ENCODE results near the gene ZIC1.

The ZIC1 gene

DNA sequence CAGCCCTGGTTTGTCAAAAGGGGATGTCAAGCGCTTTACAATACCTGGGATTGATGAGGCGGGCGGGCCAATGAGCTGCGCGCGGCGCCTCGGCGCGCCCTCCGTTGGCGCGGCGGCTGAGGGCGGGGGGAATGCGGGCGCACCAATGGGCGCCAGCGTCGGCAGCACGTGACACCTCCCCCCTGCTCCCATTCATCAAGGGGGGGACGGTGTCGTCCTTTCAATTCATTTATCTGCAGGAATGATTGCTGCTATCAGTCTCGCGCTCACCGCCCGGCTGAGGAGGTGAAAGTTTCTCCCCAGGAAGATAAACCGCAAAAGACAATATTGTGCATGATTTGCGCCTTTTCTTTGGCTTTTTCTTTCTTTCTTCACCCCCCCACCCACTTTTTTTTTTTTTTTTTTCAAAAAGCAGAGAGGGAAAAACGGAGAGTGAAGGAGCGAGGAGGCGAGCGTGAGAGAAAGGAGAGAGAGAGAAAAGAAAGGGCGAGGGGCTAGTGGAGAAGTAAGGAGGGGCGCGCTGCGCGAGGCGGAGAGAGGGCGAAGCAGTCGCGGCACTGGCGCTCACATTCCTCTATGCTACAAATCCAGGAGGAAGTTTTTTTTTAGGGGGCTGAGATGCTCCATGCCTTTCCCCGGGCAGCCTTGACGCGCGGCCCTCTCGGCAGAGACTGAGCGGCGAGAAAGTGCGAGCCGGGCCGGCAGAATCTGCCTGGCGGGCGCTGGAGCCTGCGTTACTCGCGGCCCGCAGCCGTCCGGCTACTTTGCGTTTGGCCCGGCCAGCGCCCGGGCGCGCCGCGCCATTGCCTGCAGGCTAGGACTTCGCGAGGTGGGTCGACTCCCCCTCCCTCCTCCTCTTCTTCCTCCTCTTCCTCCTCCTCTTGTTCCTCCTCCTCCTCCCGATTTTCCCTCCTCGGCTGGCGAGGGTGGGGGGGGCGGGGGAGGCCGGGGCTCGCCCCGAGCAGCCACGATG is at the start of gene ZIC1:
ZIC1 (plus strand) TSS at position 223 of the 973 bp plus-strand sequence; CDS start at position 971, 748 bp downstream.
- TF ChIP-seq, protein P1, sequence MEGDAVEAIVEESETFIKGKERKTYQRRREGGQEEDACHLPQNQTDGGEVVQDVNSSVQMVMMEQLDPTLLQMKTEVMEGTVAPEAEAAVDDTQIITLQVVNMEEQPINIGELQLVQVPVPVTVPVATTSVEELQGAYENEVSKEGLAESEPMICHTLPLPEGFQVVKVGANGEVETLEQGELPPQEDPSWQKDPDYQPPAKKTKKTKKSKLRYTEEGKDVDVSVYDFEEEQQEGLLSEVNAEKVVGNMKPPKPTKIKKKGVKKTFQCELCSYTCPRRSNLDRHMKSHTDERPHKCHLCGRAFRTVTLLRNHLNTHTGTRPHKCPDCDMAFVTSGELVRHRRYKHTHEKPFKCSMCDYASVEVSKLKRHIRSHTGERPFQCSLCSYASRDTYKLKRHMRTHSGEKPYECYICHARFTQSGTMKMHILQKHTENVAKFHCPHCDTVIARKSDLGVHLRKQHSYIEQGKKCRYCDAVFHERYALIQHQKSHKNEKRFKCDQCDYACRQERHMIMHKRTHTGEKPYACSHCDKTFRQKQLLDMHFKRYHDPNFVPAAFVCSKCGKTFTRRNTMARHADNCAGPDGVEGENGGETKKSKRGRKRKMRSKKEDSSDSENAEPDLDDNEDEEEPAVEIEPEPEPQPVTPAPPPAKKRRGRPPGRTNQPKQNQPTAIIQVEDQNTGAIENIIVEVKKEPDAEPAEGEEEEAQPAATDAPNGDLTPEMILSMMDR (IDR thresholded peaks at IDR 0.05; ENCODE audit: low read depth, low read length): no peak
- H3K4me3 ChIP-seq (ENCODE audit: low read depth, low read length): no peak within 1 kb of the TSS

DNA sequence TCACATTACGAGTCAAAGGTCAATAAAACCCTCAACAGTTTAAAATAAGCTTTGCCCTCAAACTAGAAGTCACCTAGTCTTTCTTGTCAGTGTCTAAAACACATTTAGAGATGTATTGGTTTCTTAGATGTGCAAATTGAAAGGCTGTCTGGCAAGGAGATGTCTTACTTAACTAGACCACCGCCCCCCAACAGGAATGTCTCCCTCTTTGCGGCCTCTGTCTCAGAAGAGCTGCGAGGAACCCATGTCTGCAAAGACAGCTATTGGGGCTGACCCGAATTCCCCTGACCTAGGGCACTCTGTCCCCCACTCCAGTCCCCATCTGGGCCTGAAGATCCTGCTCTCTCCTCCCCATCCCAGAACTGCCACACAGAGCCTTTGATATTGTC is 49.1 kb upstream of the ZIC1 start:
- TF ChIP-seq, protein P1 (IDR thresholded peaks at IDR 0.05; ENCODE audit: low read depth, low read length): no peak
- no peak overlapping the region for H3K4me3 ChIP-seq (ENCODE audit: low read depth, low read length)

DNA sequence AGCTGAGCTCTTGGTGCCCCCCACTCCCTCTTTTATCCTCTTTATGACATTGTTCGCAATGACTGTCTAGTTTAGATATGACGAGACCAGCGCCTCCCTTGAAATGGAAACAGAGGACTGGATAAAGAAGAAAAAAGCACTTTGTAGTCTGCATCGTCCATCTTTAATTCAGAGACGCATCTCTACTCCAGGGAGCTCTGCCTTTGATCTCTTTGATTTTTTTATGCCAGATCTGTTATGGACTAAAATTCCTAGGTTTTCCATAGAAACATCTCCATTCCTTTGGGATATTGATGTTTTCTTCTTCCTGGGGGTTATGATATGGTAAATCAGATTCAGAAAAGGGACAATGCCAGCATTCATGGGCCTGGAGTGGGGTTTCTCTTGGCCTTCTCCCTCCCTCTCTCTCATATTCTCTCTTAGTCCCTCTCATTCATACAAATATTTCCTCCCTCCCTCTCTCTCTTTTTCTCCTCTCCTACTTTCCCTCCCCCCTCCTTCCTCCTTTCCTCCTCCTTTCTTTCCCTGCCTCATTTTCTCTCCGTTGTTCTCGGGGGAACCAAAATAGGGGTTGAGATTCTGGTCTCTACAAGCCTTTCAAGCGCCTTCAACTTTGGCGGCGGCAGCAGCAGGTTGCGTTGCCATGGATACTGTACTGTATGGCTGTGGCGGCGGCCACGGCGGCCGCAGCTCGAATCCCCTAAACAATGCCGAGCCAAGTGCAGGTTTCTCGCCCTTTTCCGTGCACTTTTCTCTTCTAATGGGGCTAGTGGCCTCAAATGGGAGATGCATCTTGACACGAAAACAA is 48.3 kb upstream of the ZIC1 start:
- H3K4me3 ChIP-seq (ENCODE audit: low read depth, low read length): no peak overlapping the region
- TF ChIP-seq, protein P1 (IDR thresholded peaks at IDR 0.05; ENCODE audit: low read depth, low read length): no peak

DNA sequence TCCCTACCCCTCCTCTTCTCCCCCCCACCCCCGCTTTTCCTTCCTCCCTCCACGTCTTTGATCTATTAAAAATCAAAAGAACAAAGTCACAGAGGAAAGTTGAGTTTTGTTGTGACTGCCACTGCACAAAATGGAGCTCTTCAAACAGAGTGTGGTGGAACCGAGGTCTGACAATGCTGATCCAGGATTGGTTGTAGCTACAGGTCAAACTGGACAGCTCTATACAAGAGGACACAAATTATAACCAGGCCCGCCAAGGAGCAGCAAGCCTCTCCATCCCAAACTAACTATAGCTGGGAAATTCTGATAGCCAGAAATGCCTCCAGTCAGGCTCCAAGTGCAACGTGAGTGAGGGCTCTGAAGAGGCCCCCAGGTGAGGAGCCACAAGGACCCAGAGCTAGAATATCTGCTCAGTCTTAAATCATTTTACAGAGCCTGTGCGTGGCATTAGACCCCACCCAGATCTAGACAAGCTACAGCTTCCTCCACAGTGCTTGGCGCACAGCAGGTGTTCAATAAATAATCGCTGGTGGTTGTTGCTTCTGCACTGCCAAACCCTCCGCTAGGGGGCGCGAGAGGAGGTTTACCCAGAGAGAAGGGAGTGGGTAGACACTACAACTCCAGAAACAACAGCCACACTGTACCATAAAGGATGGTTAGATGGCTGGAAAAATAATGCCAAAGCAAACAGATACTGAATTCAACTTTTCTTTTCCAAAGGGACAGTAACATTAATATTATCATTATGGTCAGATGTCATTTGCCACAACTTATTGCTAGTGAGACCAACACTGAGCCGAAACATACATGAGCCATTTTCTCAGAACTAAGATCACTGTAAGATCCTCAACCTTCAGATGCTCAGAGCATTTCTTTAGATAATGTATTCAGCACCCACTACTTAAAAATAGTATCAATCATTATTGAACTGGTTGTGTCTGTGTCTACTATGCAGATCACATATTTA is 47.4 kb upstream of the ZIC1 start:
- H3K4me3 ChIP-seq (ENCODE audit: low read depth, low read length): no peak overlapping the region

DNA sequence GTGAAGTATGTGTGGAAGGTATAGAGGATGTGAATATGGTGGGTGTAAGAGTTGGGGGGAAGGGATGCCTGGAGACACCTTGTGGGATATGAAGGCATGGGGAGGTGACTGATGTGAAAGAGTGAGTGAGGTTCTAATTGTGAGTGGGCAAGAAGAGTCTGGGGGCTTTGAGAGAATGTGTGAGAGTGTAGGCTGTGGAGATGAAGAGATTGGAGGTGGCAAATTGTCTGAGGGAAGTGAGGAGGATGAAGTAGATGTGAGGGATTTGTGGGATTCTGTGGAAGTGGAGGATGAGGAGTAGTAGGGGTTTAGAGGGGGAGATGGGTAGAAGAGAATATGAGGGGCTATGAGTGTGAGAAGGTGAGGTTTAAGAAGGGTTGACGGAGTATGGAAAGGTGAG is 44.4 kb upstream of the ZIC1 start:
- TF ChIP-seq, protein P1 (IDR thresholded peaks at IDR 0.05; ENCODE audit: low read depth, low read length): no peak
- no peak overlapping the region for H3K4me3 ChIP-seq (ENCODE audit: low read depth, low read length)

More for the DNA sequence above, 47.4 kb upstream of the ZIC1 start:
- TF ChIP-seq, protein P1 (IDR thresholded peaks at IDR 0.05; ENCODE audit: low read depth, low read length): peak; percentile 56

DNA sequence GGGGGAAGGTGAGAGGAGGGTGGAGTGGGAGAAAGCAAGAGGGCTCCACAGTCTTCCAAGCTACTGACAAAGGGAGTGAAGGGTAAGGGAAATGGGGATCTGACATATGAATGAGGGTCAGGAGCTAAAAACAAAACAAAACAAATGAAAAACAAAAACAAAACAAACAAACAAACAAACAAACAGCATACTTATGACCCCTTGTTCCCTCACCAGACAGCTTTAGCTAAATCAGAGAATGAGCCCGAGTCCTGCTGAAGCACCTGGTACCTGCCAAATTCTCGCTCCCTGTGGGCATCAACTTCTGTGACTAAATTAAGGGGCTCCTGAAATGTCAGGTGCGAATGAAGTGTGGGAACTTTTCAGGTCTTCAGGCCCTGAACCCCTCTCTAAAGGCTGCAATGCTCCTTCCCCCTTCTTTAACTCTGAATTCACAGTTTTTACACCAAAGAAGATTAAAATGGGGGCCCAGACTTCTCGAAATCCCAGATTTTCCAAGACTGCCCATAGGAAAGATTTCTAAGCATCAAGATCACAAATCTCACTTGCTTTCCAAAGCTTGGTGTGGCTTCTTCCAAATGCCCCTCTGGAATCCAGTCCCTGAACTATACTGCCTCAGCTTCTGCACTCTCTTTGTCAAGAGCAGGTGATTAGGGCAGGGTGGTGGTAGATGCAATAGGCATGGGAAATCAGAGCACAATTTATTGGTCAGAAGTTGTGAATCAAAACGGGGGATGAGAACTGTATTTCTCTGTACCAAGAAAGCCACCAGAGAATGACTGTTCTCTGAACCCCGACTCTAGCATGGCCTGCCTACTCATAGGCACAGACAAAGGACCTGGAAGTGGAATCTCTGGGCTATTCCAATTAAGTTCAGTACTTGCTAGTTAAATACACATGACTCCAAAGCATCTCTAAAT is 43.7 kb upstream of the ZIC1 start:
- H3K4me3 ChIP-seq (ENCODE audit: low read depth, low read length): no peak overlapping the region
- TF ChIP-seq, protein P1 (IDR thresholded peaks at IDR 0.05; ENCODE audit: low read depth, low read length): no peak
